Measurements from ENCODE around the gene RIMS3.
A peak's percentile ranks its signal among the peaks of the same experiment; 100 is the strongest.

DNA sequence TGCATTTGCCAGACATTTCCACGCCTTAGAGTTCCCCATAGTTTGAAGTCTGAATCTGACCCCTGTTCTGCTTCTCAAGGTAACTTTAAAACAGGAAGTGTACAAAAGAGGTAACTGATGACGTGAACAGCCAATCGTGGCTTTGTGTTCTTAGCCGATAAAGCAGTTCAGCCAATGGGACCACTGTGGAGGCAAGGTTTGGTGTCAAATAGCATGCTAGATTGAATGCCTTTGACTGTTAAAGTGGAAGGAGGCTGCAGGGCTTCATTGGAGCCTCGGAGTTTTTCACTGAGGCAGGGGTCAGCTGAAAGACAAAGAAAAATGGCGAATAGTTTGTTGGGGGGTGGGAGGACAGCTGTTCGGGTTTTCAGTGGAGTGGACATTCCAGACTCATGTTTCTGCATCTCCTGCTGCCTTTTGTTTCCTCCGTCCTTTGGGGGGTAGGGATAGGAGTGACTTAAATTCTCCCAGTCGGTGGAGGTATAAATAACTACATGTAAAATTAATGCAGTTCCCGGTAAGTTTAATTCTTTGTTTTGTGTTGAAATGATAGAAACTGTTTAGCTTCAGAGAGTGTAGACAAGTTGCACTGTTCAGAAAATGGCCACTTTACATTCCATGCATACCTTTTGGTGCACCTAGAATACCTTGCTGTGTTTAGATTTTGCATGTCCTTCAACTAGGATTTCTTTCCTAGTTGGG, 43.8 kb upstream of the RIMS3 start:
- TF ChIP-seq, protein P1, sequence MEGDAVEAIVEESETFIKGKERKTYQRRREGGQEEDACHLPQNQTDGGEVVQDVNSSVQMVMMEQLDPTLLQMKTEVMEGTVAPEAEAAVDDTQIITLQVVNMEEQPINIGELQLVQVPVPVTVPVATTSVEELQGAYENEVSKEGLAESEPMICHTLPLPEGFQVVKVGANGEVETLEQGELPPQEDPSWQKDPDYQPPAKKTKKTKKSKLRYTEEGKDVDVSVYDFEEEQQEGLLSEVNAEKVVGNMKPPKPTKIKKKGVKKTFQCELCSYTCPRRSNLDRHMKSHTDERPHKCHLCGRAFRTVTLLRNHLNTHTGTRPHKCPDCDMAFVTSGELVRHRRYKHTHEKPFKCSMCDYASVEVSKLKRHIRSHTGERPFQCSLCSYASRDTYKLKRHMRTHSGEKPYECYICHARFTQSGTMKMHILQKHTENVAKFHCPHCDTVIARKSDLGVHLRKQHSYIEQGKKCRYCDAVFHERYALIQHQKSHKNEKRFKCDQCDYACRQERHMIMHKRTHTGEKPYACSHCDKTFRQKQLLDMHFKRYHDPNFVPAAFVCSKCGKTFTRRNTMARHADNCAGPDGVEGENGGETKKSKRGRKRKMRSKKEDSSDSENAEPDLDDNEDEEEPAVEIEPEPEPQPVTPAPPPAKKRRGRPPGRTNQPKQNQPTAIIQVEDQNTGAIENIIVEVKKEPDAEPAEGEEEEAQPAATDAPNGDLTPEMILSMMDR (IDR thresholded peaks at IDR 0.05) = no peak
- TF ChIP-seq POLR2AphosphoS5 (IDR thresholded peaks at IDR 0.05; ENCODE audit: low read depth, low read length) = 0 out of 2 replicates have a peak, but pooled peaks have one; percentile 69
